ENCODE results near the gene RIOK1.
A peak's percentile ranks its signal among the peaks of the same experiment; 100 is the strongest.
"Not testable (repeated sequence)": the region's sequence is repeated elsewhere in the genome, so short reads cannot be mapped to it uniquely, and the experiment has no call there.

Gene RIOK1

DNA sequence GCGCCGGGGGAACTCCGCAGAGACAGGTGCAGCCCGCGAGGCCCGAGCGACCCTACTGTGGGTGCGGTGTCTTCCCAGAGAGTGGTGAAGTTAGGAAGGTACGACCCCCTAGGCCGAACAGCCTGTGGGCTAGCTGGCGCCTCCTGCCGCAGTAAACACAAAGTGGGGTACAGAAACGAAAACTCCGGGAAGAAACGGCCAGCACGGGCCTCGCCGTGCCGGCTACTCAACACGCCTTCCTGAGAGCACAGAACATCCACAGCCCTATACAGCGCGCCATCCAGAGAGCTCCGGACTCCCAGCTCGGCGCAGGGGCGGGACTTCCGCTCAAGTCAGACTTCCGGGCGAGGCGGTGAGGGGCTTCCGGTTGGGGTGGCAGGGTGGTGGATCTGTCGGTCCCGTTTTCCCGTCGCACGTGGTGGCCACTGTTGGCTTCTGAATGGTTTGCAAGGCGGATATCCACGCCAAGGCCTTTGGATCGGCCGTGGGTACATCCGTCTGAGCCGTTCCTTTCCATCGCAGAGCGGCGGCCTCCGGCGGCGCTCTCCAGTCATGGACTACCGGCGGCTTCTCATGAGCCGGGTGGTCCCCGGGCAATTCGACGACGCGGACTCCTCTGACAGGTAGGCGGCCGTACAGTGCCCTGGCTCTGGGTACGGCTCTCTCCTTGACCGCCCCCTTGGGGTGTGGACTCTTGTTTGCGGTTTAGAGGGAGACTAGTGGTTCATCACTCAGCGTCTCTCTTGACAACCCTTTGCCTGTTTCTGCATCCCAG is at the start of gene RIOK1, which contains the start of gene CAGE1:
TSS of gene RIOK1 (plus strand) at position 358 of the 775 bp plus-strand sequence. CDS start at position 553, 195 bp downstream.
TSS of gene CAGE1 (minus strand) at position 292 of the 775 bp plus-strand sequence. CDS start 2,569 bp downstream, outside the sequence.
- peak; percentile 98 for DNase-seq (ENCODE audit: low read depth)

- DNase-seq (ENCODE audit: low read depth): no peak
These were observed 48.3 kb upstream of the RIOK1 start for GRCh38 chr6:7341271-7341670.

- no peak for DNase-seq (ENCODE audit: low read depth)
These were observed 47.4 kb upstream of the RIOK1 start for GRCh38 chr6:7341989-7342742.

GRCh38 chr6:7343546-7344475 is 45.8 kb upstream of the RIOK1 start:
- no peak for DNase-seq (ENCODE audit: low read depth)

- DNase-seq (ENCODE audit: low read depth): not testable (repeated sequence)
These were observed 44.7 kb upstream of the RIOK1 start for GRCh38 chr6:7344773-7345450.

DNA sequence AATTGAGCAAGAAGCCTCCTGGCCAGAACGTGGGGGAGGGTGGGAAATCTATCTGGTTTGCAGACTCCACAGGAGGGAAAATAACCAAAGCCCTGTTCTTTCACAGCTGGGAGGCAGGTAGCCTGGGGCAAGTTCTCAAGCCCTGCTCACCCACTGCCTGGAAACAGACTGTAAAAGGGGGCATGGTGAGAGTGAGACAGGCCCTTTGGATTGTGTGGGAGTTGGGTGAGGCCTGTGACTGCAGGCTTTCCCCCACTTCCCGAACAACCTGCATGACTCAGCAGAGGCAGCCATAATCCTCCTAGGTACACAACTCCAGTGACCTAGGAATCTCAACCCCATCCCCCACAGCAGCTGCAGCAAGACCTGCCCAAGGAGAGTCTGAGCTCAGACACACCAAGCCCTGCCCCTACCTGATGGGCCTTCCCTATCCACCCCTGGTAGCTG is 42.0 kb upstream of the RIOK1 start:
- not testable (repeated sequence) for DNase-seq (ENCODE audit: low read depth)

- DNase-seq (ENCODE audit: low read depth): not testable (repeated sequence)
These were observed 39.0 kb upstream of the RIOK1 start for GRCh38 chr6:7350591-7350990.

GRCh38 chr6:7351916-7352315 is 37.7 kb upstream of the RIOK1 start:
- DNase-seq (ENCODE audit: low read depth): not testable (repeated sequence)

- DNase-seq (ENCODE audit: low read depth): no peak
These were observed 22.2 kb upstream of the RIOK1 start for GRCh38 chr6:7367408-7367807.

DNA sequence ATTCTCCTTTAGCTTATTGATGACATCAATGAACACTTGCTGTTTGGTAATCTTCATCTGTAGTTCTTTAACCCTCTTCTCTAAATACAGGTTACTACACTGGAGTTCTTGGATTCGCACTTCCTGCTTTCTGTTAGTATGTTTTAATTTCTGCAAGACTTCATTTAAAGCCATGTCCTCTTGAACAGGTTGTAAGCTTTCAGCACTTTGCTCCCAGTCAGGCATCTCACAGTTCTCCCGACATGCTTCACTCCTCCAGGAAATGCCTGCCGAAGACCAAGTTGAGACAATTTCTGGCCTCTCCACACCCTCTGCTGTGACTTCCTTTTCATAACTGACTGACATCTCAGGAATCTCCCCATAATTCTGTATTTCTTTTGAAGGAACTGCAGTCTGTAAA is 15.9 kb upstream of the RIOK1 start:
- DNase-seq (ENCODE audit: low read depth): peak; percentile 12

DNA sequence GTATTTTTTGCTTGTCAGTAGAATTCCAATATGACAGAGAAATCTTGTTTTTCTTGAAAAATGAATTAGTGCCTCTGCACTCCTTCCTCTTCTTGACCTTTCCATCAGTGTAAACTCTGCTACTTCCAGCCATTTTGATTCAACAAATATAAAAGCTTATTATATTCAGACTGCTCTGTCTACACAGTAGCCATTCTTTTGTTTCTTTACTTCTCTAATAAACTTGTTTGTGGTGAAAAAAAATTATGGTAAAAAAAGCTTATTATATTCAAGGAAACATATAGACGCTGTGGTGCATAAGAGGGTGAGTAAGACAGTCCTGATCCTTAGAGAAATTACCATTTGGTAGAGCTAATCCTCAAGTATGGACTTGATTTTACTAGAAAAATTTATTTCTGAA is 11.6 kb upstream of the RIOK1 start:
- no peak for DNase-seq (ENCODE audit: low read depth)

DNA sequence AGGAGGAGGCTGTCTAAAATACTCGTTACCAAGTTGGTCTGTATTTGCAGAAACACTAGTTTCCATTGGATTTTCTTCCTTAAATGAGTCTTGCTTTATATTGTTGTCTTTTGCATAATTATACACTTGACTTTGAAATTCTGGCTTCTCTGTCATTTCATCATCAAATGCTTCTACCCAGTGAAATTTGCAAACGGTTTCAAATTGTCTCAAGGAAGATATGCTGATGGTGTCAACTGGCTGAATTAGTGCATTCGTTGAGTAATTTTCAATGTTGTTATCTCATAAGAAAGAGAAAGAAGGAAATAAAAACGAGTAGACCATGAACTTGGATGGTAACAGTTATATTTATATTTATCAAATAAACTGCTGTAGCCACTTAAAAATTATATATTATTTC is 10.9 kb upstream of the RIOK1 start:
- no peak for DNase-seq (ENCODE audit: low read depth)

DNA sequence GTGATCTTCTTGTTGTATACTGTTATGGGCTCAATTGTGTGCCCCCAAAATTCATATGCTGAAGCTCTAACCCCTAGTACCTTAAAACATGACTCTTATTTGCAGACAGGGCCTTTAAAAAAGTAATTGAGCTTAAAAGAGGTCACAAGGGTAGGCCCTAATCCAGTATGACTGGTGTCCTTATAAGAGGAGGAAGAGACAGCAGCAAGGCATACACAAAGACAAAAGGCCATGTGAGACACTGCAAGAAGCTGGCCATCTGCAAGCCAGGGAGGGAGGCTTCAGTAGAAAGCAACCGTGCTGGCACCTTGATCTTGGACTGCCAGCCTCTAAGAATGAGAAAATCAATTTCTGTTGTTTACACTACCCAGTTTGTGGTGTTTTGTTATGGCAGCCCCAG is 8.5 kb upstream of the RIOK1 start:
- no peak for DNase-seq (ENCODE audit: low read depth)

- DNase-seq (ENCODE audit: low read depth): peak; percentile 80
These were observed 502 bp upstream of the RIOK1 start for GRCh38 chr6:7389162-7389450.

- DNase-seq (ENCODE audit: low read depth): peak; percentile 93
These were observed 744 bp downstream of the RIOK1 start for GRCh38 chr6:7390226-7390878.

- peak; percentile 36 for DNase-seq (ENCODE audit: low read depth)
These were observed 1.5 kb downstream of the RIOK1 start for GRCh38 chr6:7391151-7391550.

GRCh38 chr6:7392402-7392801 is 2.8 kb downstream of the RIOK1 start:
- peak; percentile 5 for DNase-seq (ENCODE audit: low read depth)

DNA sequence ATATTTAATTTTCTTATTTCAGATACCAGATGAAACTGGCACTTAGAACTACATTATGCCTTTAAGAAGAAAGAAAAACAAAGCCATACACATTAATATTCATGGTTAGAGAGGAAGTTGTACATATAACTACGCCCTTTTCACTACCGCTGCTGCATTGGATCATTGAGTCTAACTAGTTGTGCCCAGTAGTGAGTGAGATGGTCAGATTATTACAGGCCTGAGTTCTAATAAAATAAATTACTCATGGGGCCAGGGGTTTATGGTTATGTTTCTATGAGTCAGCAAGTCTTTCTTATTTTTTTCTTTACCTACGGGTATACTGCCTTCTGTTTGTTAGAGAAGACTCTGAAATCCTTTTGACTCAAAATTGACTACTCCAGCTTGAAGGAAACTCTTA is 11.5 kb downstream of the RIOK1 start:
- DNase-seq (ENCODE audit: low read depth): peak; percentile 59

- DNase-seq (ENCODE audit: low read depth): no peak
These were observed 13.1 kb downstream of the RIOK1 start for GRCh38 chr6:7402716-7403115.

- no peak for DNase-seq (ENCODE audit: low read depth)
These were observed 14.9 kb downstream of the RIOK1 start for GRCh38 chr6:7404546-7404945.

DNA sequence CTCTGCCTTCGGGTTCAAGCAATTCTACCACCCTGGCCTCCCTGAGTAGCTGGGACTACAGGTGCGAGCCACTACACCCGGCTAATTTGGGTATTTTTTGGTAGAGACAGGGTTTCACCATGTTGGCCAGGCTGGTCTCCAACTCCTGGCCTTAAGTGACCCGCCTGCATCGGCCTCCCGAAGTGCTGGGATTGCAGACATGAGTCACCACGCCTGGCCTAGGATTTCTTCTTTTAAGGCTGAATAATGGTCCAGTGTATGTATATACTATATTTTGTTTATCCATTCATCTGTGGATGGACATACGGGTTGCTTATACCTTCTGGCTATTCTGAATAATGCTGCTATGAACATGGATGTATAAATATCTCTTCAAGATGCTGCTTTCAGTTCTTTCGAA is 17.1 kb downstream of the RIOK1 start:
- DNase-seq (ENCODE audit: low read depth): peak; percentile 49

All from iris pigment epithelial cell (primary cell).